T-helper 17 cell (primary cell): ENCODE results near the gene DEUP1. TPM values are rescaled to one million over a fixed set of nuclear protein-coding genes. Genes with fewer than 3 reads are reported as not detected.
"Not testable (repeated sequence)": the region's sequence is repeated elsewhere in the genome, so short reads cannot be mapped to it uniquely, and the experiment has no call there.

Experiments used
- ATAC-seq: fragments of 150-1000 bp; cut with Tn5 transposase; 2 replicates; pipeline ENCODE4 v1.10.0; 2021; ENCODE audit warnings: mild to moderate bottlenecking, moderate library complexity
- DNase-seq, 3 donors: peaks; one replicate each; pipeline versions ENCODE4 v3.0.0 to v3.0.0-alpha.2; 2020 to 2021
- H3K9me3 ChIP-seq: one replicate; pipeline ENCODE4 v1.7.0; 2013; ENCODE audit warnings: low read length, mild to moderate bottlenecking; ENCODE audit not compliant: control insufficient read depth, poor library complexity, severe bottlenecking
- H3K27ac Mint-ChIP-seq: one replicate; pipeline ENCODE4 v1.8.0; 2022; ENCODE audit warnings: mild to moderate bottlenecking, moderate library complexity, mixed read lengths
- H3K27me3 Mint-ChIP-seq: one replicate; pipeline ENCODE4 v1.8.0; 2022; ENCODE audit warnings: mixed read lengths
- H3K36me3 Mint-ChIP-seq: one replicate; pipeline ENCODE4 v1.8.0; 2022; ENCODE audit warnings: low read depth, mixed read lengths
- H3K4me1 Mint-ChIP-seq: one replicate; pipeline ENCODE4 v1.8.0; 2022; ENCODE audit warnings: mild to moderate bottlenecking, mixed read lengths
- H3K4me3 Mint-ChIP-seq: one replicate; pipeline ENCODE4 v1.8.0; 2022; ENCODE audit warnings: mild to moderate bottlenecking, moderate library complexity, mixed read lengths
- total RNA-seq, 4 donors: library from RNA in 2 of 4; stranded (reverse) in 2 of 4; gene quantifications; one replicate each; pipeline ENCODE4 v1.2.3 and lab custom pipeline; 2022 to 2026

DEUP1 gene
- total RNA-seq, 2 donors from 2014 or later = not detected

- no peak for DNase-seq
- no peaks in the 10 kb centered on the region for H3K36me3 Mint-ChIP-seq
- no peaks in the 10 kb centered on the region for H3K4me1 Mint-ChIP-seq
- H3K27ac Mint-ChIP-seq = no peak overlapping the region
- H3K27me3 Mint-ChIP-seq = no peaks in the 10 kb centered on the region
- ATAC-seq = no peak
- H3K4me3 Mint-ChIP-seq = no peak overlapping the region
- H3K9me3 ChIP-seq = no peaks in the 10 kb centered on the region
Measured at GRCh38 chr11:93389737-93390136, 59.2 kb downstream of the DEUP1 start.

- H3K9me3 ChIP-seq = no peaks in the 10 kb centered on the region
- ATAC-seq (no peak), DNase-seq (no peak)
- Mint-ChIP-seq H3K4me3 (no peak overlapping the region), H3K36me3 (no peaks in the 10 kb centered on the region), H3K27ac (no peak overlapping the region), H3K4me1 (peaks cover 3% of the 10 kb centered on the region), H3K27me3 (no peaks in the 10 kb centered on the region)
Measured at GRCh38 chr11:93392867-93393266, 62.3 kb downstream of the DEUP1 start.

GRCh38 chr11:93393386-93393785 is 62.8 kb downstream of the DEUP1 start:
- Mint-ChIP-seq H3K27ac (no peak overlapping the region), H3K4me3 (no peak overlapping the region)

GRCh38 chr11:93394488-93394887 is 63.9 kb downstream of the DEUP1 start:
- ATAC-seq = no peak
- H3K36me3 Mint-ChIP-seq = no peaks in the 10 kb centered on the region
- no peak overlapping the region for H3K27ac Mint-ChIP-seq

More at GRCh38 chr11:93393386-93393785, 62.8 kb downstream of the DEUP1 start:
- no peaks in the 10 kb centered on the region for H3K36me3 Mint-ChIP-seq
- ATAC-seq (no peak), DNase-seq (no peak)
- H3K4me1 Mint-ChIP-seq = peaks cover 3% of the 10 kb centered on the region
- no peaks in the 10 kb centered on the region for H3K9me3 ChIP-seq
- no peaks in the 10 kb centered on the region for H3K27me3 Mint-ChIP-seq

GRCh38 chr11:93396316-93396715 is 65.8 kb downstream of the DEUP1 start:
- Mint-ChIP-seq H3K36me3 (no peaks in the 10 kb centered on the region), H3K27me3 (no peaks in the 10 kb centered on the region), H3K4me3 (no peak overlapping the region), H3K4me1 (peaks cover 3% of the 10 kb centered on the region), H3K27ac (no peak overlapping the region)
- H3K9me3 ChIP-seq = no peaks in the 10 kb centered on the region
- ATAC-seq (no peak), DNase-seq (no peak)

More at GRCh38 chr11:93394488-93394887, 63.9 kb downstream of the DEUP1 start:
- no peaks in the 10 kb centered on the region for H3K9me3 ChIP-seq
- Mint-ChIP-seq H3K4me3 (no peak overlapping the region), H3K27me3 (no peaks in the 10 kb centered on the region), H3K4me1 (peaks cover 3% of the 10 kb centered on the region)
- no peak for DNase-seq

DNA sequence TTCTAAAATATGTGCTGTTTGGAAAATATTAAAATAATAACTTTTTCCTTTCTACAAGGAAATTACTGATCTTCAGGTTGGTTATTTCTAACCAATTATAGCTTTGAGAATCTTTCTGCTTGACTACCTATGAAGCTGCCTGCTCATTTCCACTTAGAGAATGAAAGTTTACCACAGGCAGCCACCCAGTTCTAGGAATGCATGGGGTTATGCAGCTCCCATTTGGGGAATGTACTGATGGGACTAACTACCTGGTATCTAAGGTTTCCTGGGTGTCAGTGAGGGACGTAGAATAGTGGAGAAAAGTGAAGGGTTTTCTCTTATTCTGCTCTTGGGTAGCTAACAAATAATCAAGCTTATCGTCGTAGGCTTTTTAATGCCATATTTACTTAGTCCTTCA is 73.4 kb downstream of the DEUP1 start:
- Mint-ChIP-seq H3K4me3 (no peak overlapping the region), H3K4me1 (no peaks in the 10 kb centered on the region), H3K27ac (no peak overlapping the region), H3K36me3 (peaks cover 3% of the 10 kb centered on the region), H3K27me3 (no peaks in the 10 kb centered on the region)
- H3K9me3 ChIP-seq = no peaks in the 10 kb centered on the region
- DNase-seq = no peak
- ATAC-seq = no peak

GRCh38 chr11:93407777-93408401 is 77.3 kb downstream of the DEUP1 start:
- H3K4me3 Mint-ChIP-seq = no peak overlapping the region
- H3K27me3 Mint-ChIP-seq = no peaks in the 10 kb centered on the region
- no peak overlapping the region for H3K27ac Mint-ChIP-seq
- no peak for DNase-seq
- no peaks in the 10 kb centered on the region for H3K36me3 Mint-ChIP-seq
- ATAC-seq = no peak
- H3K9me3 ChIP-seq = no peaks in the 10 kb centered on the region
- no peaks in the 10 kb centered on the region for H3K4me1 Mint-ChIP-seq

DNA sequence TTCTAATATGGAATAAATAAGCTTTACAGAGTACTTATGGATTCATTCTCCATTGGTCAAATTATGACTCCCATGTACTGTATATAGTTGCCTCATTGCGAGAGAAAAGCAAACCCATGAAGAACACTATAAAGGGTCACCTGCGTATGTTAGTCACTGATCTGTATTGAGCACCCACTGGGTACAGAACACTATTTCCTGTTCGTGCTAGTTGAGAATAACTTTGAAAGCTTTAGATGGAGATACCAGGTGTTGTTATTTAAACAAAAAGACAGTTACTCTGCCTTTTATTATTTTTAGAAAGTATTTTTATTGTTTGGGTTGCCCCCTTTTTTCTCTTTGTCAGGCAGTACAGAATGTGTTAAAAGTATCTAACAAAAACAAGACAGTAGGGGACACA is 79.9 kb downstream of the DEUP1 start:
- no peak overlapping the region for H3K4me3 Mint-ChIP-seq
- H3K27me3 Mint-ChIP-seq = no peaks in the 10 kb centered on the region
- no peaks in the 10 kb centered on the region for H3K4me1 Mint-ChIP-seq
- H3K36me3 Mint-ChIP-seq = no peaks in the 10 kb centered on the region
- ATAC-seq = no peak
- no peak for DNase-seq
- no peaks in the 10 kb centered on the region for H3K9me3 ChIP-seq
- no peak overlapping the region for H3K27ac Mint-ChIP-seq

DNA sequence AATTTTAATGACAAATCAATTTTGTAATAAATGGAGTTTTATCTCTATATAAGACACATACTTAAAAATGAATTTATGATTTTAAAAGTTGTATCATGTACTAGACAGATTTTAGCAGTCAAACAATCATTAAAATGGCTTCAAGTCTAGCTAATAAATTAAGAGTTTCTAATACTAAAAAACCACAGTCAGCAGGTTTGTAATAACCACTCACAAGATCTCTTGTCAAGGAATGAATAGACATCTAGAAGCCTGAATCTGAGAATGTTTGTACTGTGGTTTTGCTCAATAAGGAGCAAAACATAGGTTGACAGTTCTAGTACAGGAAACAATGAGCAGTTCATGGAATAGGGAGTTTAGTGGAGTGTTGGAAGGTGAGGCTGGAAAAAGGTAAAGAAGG is 81.2 kb downstream of the DEUP1 start:
- DNase-seq (no peak), ATAC-seq (no peak)
- Mint-ChIP-seq H3K27me3 (no peaks in the 10 kb centered on the region), H3K4me1 (no peaks in the 10 kb centered on the region), H3K4me3 (no peak overlapping the region), H3K36me3 (no peaks in the 10 kb centered on the region), H3K27ac (no peak overlapping the region)
- H3K9me3 ChIP-seq = no peaks in the 10 kb centered on the region

GRCh38 chr11:93432247-93432646 is 101.7 kb downstream of the DEUP1 start:
- H3K4me1 Mint-ChIP-seq = no peaks in the 10 kb centered on the region
- H3K4me3 Mint-ChIP-seq = no peak overlapping the region
- DNase-seq (no peak), ATAC-seq (no peak)
- no peak overlapping the region for H3K27ac Mint-ChIP-seq
- H3K9me3 ChIP-seq = no peaks in the 10 kb centered on the region
- no peaks in the 10 kb centered on the region for H3K36me3 Mint-ChIP-seq
- H3K27me3 Mint-ChIP-seq = no peaks in the 10 kb centered on the region

DNA sequence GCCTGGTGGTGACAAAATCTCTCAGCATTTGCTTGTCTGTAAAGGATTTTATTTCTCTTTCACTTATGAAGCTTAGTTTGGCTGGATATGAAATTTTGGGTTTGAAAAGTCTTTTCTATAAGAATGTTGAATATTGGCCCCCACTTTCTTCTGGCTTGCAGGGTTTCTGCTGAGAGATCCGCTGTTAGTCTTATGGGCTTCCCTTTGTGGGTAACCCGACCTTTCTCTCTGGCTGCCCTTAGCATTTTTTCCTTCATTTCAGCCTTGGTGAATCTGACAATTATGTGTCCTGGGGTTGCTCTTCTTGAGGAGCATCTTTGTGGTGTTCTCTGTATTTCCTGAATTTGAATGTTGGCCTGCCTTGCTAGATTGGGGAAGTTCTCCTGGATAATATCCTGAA is 112.7 kb downstream of the DEUP1 start:
- not testable (repeated sequence) for H3K36me3 Mint-ChIP-seq, H3K4me3 Mint-ChIP-seq, H3K27me3 Mint-ChIP-seq, DNase-seq, H3K4me1 Mint-ChIP-seq, H3K9me3 ChIP-seq, H3K27ac Mint-ChIP-seq, ATAC-seq

- no peaks in the 10 kb centered on the region for H3K9me3 ChIP-seq
- Mint-ChIP-seq H3K27me3 (peaks cover 5% of the 10 kb centered on the region), H3K27ac (no peak overlapping the region), H3K36me3 (peaks cover 2% of the 10 kb centered on the region), H3K4me3 (peak overlapping the region; percentile 37), H3K4me1 (no peaks in the 10 kb centered on the region)
- DNase-seq (peak in 2 of 3 donors; percentile 13 to 40), ATAC-seq (peak; percentile 94)
Measured at GRCh38 chr11:93444617-93445073, 114.1 kb downstream of the DEUP1 start.

- ATAC-seq = no peak
- DNase-seq = no peak
- H3K9me3 ChIP-seq = no peaks in the 10 kb centered on the region
- H3K4me3 Mint-ChIP-seq = no peak overlapping the region
- H3K4me1 Mint-ChIP-seq = no peaks in the 10 kb centered on the region
- no peaks in the 10 kb centered on the region for H3K36me3 Mint-ChIP-seq
- H3K27ac Mint-ChIP-seq = no peak overlapping the region
- H3K27me3 Mint-ChIP-seq = peaks cover 5% of the 10 kb centered on the region
Measured at GRCh38 chr11:93458286-93458685, 127.7 kb downstream of the DEUP1 start.

- H3K4me3 Mint-ChIP-seq, H3K36me3 Mint-ChIP-seq, H3K27me3 Mint-ChIP-seq, DNase-seq, H3K4me1 Mint-ChIP-seq, H3K9me3 ChIP-seq, H3K27ac Mint-ChIP-seq, ATAC-seq: not testable (repeated sequence)
Measured at GRCh38 chr11:93463666-93464065, 133.1 kb downstream of the DEUP1 start.
